ENCODE results near the gene SERINC2. TPM values are rescaled to one million over a fixed set of nuclear protein-coding genes. Genes with fewer than 3 reads are reported as not detected.

The SERINC2 gene
- total RNA-seq, 1 experiment from 2014 or later: 14.1 TPM

GRCh38 chr1:31372751-31373055 is 40.3 kb upstream of the SERINC2 start:
- H2BK20ac ChIP-seq (ENCODE audit: low read depth, low read length, poor library complexity, severe bottlenecking): no peak overlapping the region
- H3K18ac ChIP-seq (ENCODE audit: insufficient read length, low read depth, low read length): peak overlapping the region; percentile 76
- no peak overlapping the region for H4K8ac ChIP-seq (replicated peaks; ENCODE audit: insufficient read length, low read depth, low read length)
- no peak for TF ChIP-seq CTCF (conservative IDR thresholded peaks at IDR 0.05)
- no peaks in the 10 kb centered on the region for H3K9me3 ChIP-seq (ENCODE audit: control insufficient read depth, low read depth, low read length)
- no peak overlapping the region for H2AK5ac ChIP-seq (ENCODE audit: insufficient read length, low read length)
- no peak overlapping the region for H3K4ac ChIP-seq (ENCODE audit: low read depth, low read length)
- H3K4me1 ChIP-seq (ENCODE audit: insufficient read depth, low read length): peaks cover 13% of the 10 kb centered on the region
- Mint-ChIP-seq H3K4me3 (peak overlapping the region; percentile 67 to 79), H3K4me1 (peaks cover 47 to 49% of the 10 kb centered on the region in 2 experiments), H3K27me3 (ENCODE audit: low read depth) (peaks cover 7% of the 10 kb centered on the region), H3K36me3 (ENCODE audit: insufficient read depth in 1 of 3, low read depth in 3 of 3) (peaks cover 0 to 5% (median 4%) of the 10 kb centered on the region in 3 experiments; a peak in 3 of 7 replicates), H3K9me3 (no peaks in the 10 kb centered on the region; a peak in 1 of 5 replicates), H3K27ac (peak overlapping the region in 2 of 3 experiments; percentile 57 to 81; a peak in 2 of 7 replicates)
- H2BK5ac ChIP-seq (ENCODE audit: insufficient read length, low read length): no peak overlapping the region
- peak overlapping the region; percentile 79 for H3K4me2 ChIP-seq (ENCODE audit: insufficient read depth, insufficient read length, low read length)
- no CpG with 5 or more reads among the region's 10 CpGs for WGBS (ENCODE audit: extremely low coverage, insufficient read length, low lambda C conversion rate)
- no peak overlapping the region for H4K5ac ChIP-seq (ENCODE audit: insufficient read length, low read depth, low read length)
- no peaks in the 10 kb centered on the region for H4K20me1 ChIP-seq (ENCODE audit: control insufficient read depth, insufficient read depth, insufficient read length)
- no peak for DNase-seq
- no peak overlapping the region for H2BK120ac ChIP-seq (ENCODE audit: low read depth, low read length, poor library complexity, severe bottlenecking)
- H3K56ac ChIP-seq (ENCODE audit: insufficient read length, low read depth, low read length): no peak overlapping the region
- peak overlapping the region; percentile 65 for H3K9ac ChIP-seq (ENCODE audit: extremely low read depth, insufficient read length, low read length)
- H3K27me3 ChIP-seq (ENCODE audit: insufficient read depth, low read length): no peaks in the 10 kb centered on the region
- no peak overlapping the region for H2AFZ ChIP-seq (ENCODE audit: low read length)
- H3K23ac ChIP-seq (ENCODE audit: insufficient read length, low read depth, low read length): no peak overlapping the region
- H3K79me2 ChIP-seq (ENCODE audit: insufficient read depth, low read length): no peaks in the 10 kb centered on the region
- no peak overlapping the region for H2BK15ac ChIP-seq (ENCODE audit: low read depth, low read length)
- no peak overlapping the region for H4K91ac ChIP-seq (ENCODE audit: insufficient read length, low read depth, low read length)
- H2BK12ac ChIP-seq (ENCODE audit: insufficient read length, low read depth, low read length): no peak overlapping the region
- no peak overlapping the region for H3T11ph ChIP-seq (ENCODE audit: low read length)
- H3K79me1 ChIP-seq (ENCODE audit: insufficient read depth, low read depth, low read length, poor library complexity, severe bottlenecking): no peaks in the 10 kb centered on the region
- no peak overlapping the region for H3K27ac ChIP-seq (ENCODE audit: insufficient read length, low read depth, low read length)
- peaks cover 10% of the 10 kb centered on the region for H3K23me2 ChIP-seq (ENCODE audit: insufficient read length, low read depth, low read length, poor library complexity, severe bottlenecking)
- H3K14ac ChIP-seq (ENCODE audit: insufficient read depth, low read length): peak overlapping the region; percentile 73
